ENCODE measurements around the gene TSPAN10. TPM values are rescaled to one million over a fixed set of nuclear protein-coding genes. Genes with fewer than 3 reads are reported as not detected.

TSPAN10 gene
- total and polyA plus RNA-seq, 2 of the 4 experiments (the other 2 are of a cell fraction) = 1.4 to 4.5 TPM

DNA sequence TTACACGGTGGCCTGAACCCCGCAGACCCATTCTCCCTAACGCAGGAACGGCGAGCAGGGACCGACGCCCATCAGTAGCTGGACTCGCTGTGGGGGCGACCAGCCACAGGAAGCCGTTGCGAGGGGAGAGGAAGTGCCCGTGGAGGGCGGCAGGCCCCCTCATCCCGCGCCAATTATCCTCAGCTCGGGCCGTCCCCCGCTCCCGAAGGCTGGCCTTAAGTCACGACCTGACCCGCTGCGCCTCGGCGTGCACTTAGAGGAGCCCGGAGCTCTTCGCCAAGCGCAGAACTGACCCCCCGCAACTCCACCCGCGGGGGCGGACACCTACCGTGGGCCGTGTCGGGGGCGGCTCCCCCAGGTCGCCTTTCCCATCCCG is 46.2 kb downstream of the TSPAN10 start:
- peak; percentile 6 for ATAC-seq (ENCODE audit: low read depth)
- CTCF ChIA-PET = no interaction called here
- H4K20me1 ChIP-seq (ENCODE audit: insufficient read depth, low read length) = peaks cover 43% of the 10 kb centered on the region

More for the DNA sequence above, 46.2 kb downstream of the TSPAN10 start:
- Histone ChIP-seq H3K36me3 (ENCODE audit: control insufficient read depth, insufficient read depth, low read length) (peaks cover 29% of the 10 kb centered on the region), H4K8ac (ENCODE audit: low read depth in 2 of 2, low read length in 2 of 2) (peak overlapping the region; percentile 77 to 80), H3K4me2 (ENCODE audit: low read depth, low read length) (peak overlapping the region; percentile 95), H3K18ac (ENCODE audit: low read depth, low read length) (peak overlapping the region; percentile 11; the same call in 1 of the 2 replicates), H2AFZ (replicated peaks; ENCODE audit: low read length, poor library complexity) (peak overlapping the region; percentile 87), H2AK9ac (replicated peaks; ENCODE audit: low read depth, low read length, poor library complexity) (peak overlapping the region; percentile 97), H2BK15ac (ENCODE audit: low read depth, low read length) (no peak overlapping the region), H3K56ac (ENCODE audit: extremely low read depth, insufficient read depth, low read length) (peak overlapping the region; percentile 24; the same call in 1 of the 2 replicates), H3K9me3 (ENCODE audit: control insufficient read depth, insufficient read depth, low read length) (no peaks in the 10 kb centered on the region), H3K27me3 (ENCODE audit: control insufficient read depth, insufficient read depth, low read length) (no peaks in the 10 kb centered on the region), H2BK120ac (ENCODE audit: low read depth, low read length) (0 out of 2 replicates have a peak overlapping the region, but pooled peaks have one; percentile 5), H2BK5ac (ENCODE audit: low read depth, low read length, poor library complexity, severe bottlenecking) (peak overlapping the region; percentile 43), H3K79me1 (ENCODE audit: low read depth in 1 of 2, low read length in 2 of 2) (peaks cover 23 to 80% of the 10 kb centered on the region in 2 experiments; a peak in 3 of 4 replicates), H3K9ac (ENCODE audit: low read depth, low read length) (peak overlapping the region; percentile 89), H2BK20ac (ENCODE audit: low read depth, low read length) (no peak overlapping the region), H3K14ac (replicated peaks; ENCODE audit: low read depth, low read length) (peak overlapping the region; percentile 48), H4K91ac (ENCODE audit: insufficient read depth, low read depth, low read length) (peak overlapping the region; percentile 47), H3K4ac (ENCODE audit: low read depth, low read length) (peak overlapping the region; percentile 81), H3K9me1 (ENCODE audit: insufficient read depth, low read length) (peaks cover 6% of the 10 kb centered on the region; the same call in 1 of the 2 replicates), H3K23ac (ENCODE audit: low read depth, low read length) (peak overlapping the region; percentile 45; the same call in 1 of the 2 replicates), H3K4me3 (ENCODE audit: insufficient read depth, low read depth, low read length) (peak overlapping the region; percentile 68), H3K4me1 (ENCODE audit: control insufficient read depth, insufficient read depth, low read length) (peaks cover 10% of the 10 kb centered on the region), H3K27ac (ENCODE audit: insufficient read depth, low read length) (peak overlapping the region; percentile 68), H4K5ac (ENCODE audit: low read depth, low read length) (peak overlapping the region; percentile 5), H2AK5ac (ENCODE audit: low read depth, low read length) (peak overlapping the region; percentile 90)
- dilution Hi-C loops (cut with HindIII; ENCODE audit: low sequenced_read_pairs, unreplicated experiment) (no loop called here), in situ Hi-C loops (cut with MboI; ENCODE audit: low sequenced_read_pairs) (no loop called here), intact Hi-C loops (cut with micrococcal nuclease) (no loop called here)
- no peak for TF ChIP-seq MAFK (IDR thresholded peaks at IDR 0.05; ENCODE audit: low read depth, low read length)
- no peak for TF ChIP-seq SMC3 (IDR thresholded peaks at IDR 0.05; ENCODE audit: low read depth, low read length)
- no peak for TF ChIP-seq FOS (IDR thresholded peaks at IDR 0.05; ENCODE audit: low read depth, low read length)
- no peak for TF ChIP-seq MXI1 (IDR thresholded peaks at IDR 0.05; ENCODE audit: borderline replicate concordance, low read depth, low read length)
- TF ChIP-seq POLR2A (IDR thresholded peaks at IDR 0.05; ENCODE audit: low read depth, low read length) = no peak
- TF ChIP-seq, protein P1, sequence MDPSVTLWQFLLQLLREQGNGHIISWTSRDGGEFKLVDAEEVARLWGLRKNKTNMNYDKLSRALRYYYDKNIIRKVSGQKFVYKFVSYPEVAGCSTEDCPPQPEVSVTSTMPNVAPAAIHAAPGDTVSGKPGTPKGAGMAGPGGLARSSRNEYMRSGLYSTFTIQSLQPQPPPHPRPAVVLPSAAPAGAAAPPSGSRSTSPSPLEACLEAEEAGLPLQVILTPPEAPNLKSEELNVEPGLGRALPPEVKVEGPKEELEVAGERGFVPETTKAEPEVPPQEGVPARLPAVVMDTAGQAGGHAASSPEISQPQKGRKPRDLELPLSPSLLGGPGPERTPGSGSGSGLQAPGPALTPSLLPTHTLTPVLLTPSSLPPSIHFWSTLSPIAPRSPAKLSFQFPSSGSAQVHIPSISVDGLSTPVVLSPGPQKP (IDR thresholded peaks at IDR 0.05; ENCODE audit: borderline replicate concordance, low read depth, low read length) = no peak
- TF ChIP-seq, protein P2, sequence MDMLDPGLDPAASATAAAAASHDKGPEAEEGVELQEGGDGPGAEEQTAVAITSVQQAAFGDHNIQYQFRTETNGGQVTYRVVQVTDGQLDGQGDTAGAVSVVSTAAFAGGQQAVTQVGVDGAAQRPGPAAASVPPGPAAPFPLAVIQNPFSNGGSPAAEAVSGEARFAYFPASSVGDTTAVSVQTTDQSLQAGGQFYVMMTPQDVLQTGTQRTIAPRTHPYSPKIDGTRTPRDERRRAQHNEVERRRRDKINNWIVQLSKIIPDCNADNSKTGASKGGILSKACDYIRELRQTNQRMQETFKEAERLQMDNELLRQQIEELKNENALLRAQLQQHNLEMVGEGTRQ (IDR thresholded peaks at IDR 0.05; ENCODE audit: low read depth, low read length) = no peak
- no peak for TF ChIP-seq MAZ (IDR thresholded peaks at IDR 0.05; ENCODE audit: borderline replicate concordance, low read depth, low read length)
- no peak for TF ChIP-seq NFE2L2 (IDR thresholded peaks at IDR 0.05; ENCODE audit: low read depth, low read length)
- TF ChIP-seq, protein P3, sequence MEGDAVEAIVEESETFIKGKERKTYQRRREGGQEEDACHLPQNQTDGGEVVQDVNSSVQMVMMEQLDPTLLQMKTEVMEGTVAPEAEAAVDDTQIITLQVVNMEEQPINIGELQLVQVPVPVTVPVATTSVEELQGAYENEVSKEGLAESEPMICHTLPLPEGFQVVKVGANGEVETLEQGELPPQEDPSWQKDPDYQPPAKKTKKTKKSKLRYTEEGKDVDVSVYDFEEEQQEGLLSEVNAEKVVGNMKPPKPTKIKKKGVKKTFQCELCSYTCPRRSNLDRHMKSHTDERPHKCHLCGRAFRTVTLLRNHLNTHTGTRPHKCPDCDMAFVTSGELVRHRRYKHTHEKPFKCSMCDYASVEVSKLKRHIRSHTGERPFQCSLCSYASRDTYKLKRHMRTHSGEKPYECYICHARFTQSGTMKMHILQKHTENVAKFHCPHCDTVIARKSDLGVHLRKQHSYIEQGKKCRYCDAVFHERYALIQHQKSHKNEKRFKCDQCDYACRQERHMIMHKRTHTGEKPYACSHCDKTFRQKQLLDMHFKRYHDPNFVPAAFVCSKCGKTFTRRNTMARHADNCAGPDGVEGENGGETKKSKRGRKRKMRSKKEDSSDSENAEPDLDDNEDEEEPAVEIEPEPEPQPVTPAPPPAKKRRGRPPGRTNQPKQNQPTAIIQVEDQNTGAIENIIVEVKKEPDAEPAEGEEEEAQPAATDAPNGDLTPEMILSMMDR (conservative IDR thresholded peaks at IDR 0.05; ENCODE audit: low read depth, low read length) = no peak
- no peak for TF ChIP-seq RFX5 (IDR thresholded peaks at IDR 0.05; ENCODE audit: low read depth, low read length)
- TF ChIP-seq RAD21 (IDR thresholded peaks at IDR 0.05; ENCODE audit: low read length) = no peak
- no TSS peak for BruUV-seq (replicated peaks)
- 0% methylated on average over 13 of the region's 37 CpGs; no CpG with 5 or more reads in 1 of the 2 experiments for WGBS, 2 experiments (ENCODE audit: extremely low coverage in 2 of 2, insufficient read length in 1 of 2)
- DNase-seq = peak; percentile 5
- POLR2A ChIA-PET (ENCODE audit: unreplicated experiment) = no interaction called here
